ENCODE results near the gene CDK1.

DNA sequence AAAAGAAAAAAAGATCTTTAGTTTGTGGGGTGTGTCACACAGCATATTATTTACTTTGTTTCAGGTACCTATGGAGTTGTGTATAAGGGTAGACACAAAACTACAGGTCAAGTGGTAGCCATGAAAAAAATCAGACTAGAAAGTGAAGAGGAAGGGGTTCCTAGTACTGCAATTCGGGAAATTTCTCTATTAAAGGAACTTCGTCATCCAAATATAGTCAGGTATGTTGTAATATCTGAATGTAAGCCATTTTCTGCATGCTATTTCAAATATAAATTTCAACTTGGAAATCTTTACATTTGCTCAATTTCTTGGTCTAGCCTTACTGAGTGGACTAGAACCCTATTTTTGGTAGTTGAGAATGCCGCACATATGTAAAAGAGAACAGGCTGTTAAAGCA, 6.4 kb downstream of the CDK1 start:
- TF ChIP-seq, protein P1, sequence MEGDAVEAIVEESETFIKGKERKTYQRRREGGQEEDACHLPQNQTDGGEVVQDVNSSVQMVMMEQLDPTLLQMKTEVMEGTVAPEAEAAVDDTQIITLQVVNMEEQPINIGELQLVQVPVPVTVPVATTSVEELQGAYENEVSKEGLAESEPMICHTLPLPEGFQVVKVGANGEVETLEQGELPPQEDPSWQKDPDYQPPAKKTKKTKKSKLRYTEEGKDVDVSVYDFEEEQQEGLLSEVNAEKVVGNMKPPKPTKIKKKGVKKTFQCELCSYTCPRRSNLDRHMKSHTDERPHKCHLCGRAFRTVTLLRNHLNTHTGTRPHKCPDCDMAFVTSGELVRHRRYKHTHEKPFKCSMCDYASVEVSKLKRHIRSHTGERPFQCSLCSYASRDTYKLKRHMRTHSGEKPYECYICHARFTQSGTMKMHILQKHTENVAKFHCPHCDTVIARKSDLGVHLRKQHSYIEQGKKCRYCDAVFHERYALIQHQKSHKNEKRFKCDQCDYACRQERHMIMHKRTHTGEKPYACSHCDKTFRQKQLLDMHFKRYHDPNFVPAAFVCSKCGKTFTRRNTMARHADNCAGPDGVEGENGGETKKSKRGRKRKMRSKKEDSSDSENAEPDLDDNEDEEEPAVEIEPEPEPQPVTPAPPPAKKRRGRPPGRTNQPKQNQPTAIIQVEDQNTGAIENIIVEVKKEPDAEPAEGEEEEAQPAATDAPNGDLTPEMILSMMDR (IDR thresholded peaks at IDR 0.05; ENCODE audit: low read depth, low read length) = no peak
- TF ChIP-seq EZH2phosphoT487 (IDR thresholded peaks at IDR 0.05; ENCODE audit: low read depth) = no peak
